Lower leg skin (tissue), 4 donors: ENCODE data around the gene DNA2. TPM values are rescaled to one million over a fixed set of nuclear protein-coding genes. Genes with fewer than 3 reads are reported as not detected.
A peak's percentile ranks its signal among the peaks of the same experiment; 100 is the strongest.
"Not testable (repeated sequence)": the region's sequence is repeated elsewhere in the genome, so short reads cannot be mapped to it uniquely, and the experiment has no call there.

Source experiments
- DNase-seq, 2 donors: peaks; one replicate each; pipeline ENCODE4 v3.0.0-alpha.2; 2019; ENCODE audit warnings: low spot score in 2 of 2
- H3K4me3 ChIP-seq: fragments of 200-600 bp; sonication (generic); 2 replicates; pipeline ENCODE4 v1.5.1; 2017; ENCODE audit warnings: mild to moderate bottlenecking, low read depth; ENCODE audit not compliant: poor library complexity, severe bottlenecking
- CTCF ChIP-seq, 3 donors: fragments of 450-650 bp; IDR thresholded peaks; one replicate each; pipeline ENCODE4 v1.5.1; 2016; ENCODE audit warnings: antibody characterized with exemption in 3 of 3, mild to moderate bottlenecking in 3 of 3, moderate library complexity in 2 of 3
- POLR2A ChIP-seq, 2 donors: fragments of 450-650 bp; IDR thresholded peaks; one replicate each; pipeline ENCODE4 v1.6.1; 2016 to 2017; ENCODE audit warnings: antibody characterized with exemption in 2 of 2, mild to moderate bottlenecking in 1 of 2, moderate library complexity in 1 of 2
- WGBS, 2 donors: methylation state at CpG; one replicate each; pipeline ENCODE4 v1.1.5; 2018; 5-methylcytosine and 5-hydroxymethylcytosine counted together
- intact Hi-C: fragments of 100-400 bp; cut with DNase I; formaldehyde crosslinking; loops from one replicate; pipeline ENCODE4 v1.15.0; 2023; ENCODE audit warnings: low total_unique reads
- total RNA-seq, 4 donors: library from RNA; depleted of rRNA; stranded (reverse); fragments of >200 nt; gene quantifications; one replicate each; pipeline ENCODE4 v1.1.0, GENCODE V29; 2016

DNA2 gene
- 1 to 10 TPM; 1.7 to 3.5 (median 2.2) TPM for total RNA-seq

- intact Hi-C loops: no loop called here
- TF ChIP-seq CTCF (IDR thresholded peaks at IDR 0.05): no peak
- TF ChIP-seq POLR2A (IDR thresholded peaks at IDR 0.05): no peak
- peak; percentile 17 to 86 for DNase-seq
- peak within 1 kb of the TSS; percentile 37 for H3K4me3 ChIP-seq
- 2 to 4% methylated on average over 45 to 46 of the region's 46 CpGs for WGBS, 2 donors
These were observed at the start of gene DNA2 for GRCh38 chr10:68471586-68472408. DNA2 (minus strand) TSS chr10:68471973; CDS start chr10:68471864, 109 bp downstream.

- H3K4me3 ChIP-seq, intact Hi-C loops, DNase-seq: not testable (repeated sequence)
- WGBS, 2 donors: 93 to 97% methylated on average over 11 of the region's 11 CpGs
These were observed 46.8 kb upstream of the DNA2 start for GRCh38 chr10:68518609-68519008.

- intact Hi-C loops: no loop called here
- 91 to 92% methylated on average over 5 of the region's 5 CpGs for WGBS, 2 donors
- peak in 1 of 2 donors; percentile 8 for DNase-seq
- TF ChIP-seq POLR2A (IDR thresholded peaks at IDR 0.05): no peak
- no peak for TF ChIP-seq CTCF (IDR thresholded peaks at IDR 0.05)
- no peak overlapping the region for H3K4me3 ChIP-seq
These were observed 45.4 kb upstream of the DNA2 start for GRCh38 chr10:68517188-68517587.

- no peak for DNase-seq
- intact Hi-C loops: no loop called here
- TF ChIP-seq POLR2A (IDR thresholded peaks at IDR 0.05): no peak
- TF ChIP-seq CTCF (IDR thresholded peaks at IDR 0.05): no peak
- WGBS, 2 donors: 33 to 35% methylated on average over 4 of the region's 4 CpGs
- H3K4me3 ChIP-seq: no peak overlapping the region
These were observed 45.0 kb upstream of the DNA2 start for GRCh38 chr10:68516766-68517165.

- H3K4me3 ChIP-seq, intact Hi-C loops: not testable (repeated sequence)
- peak in 1 of 2 donors; percentile 29 for DNase-seq
- 58 to 77% methylated on average over 2 of the region's 2 CpGs for WGBS, 2 donors
These were observed 44.4 kb upstream of the DNA2 start for GRCh38 chr10:68516216-68516615.

GRCh38 chr10:68508090-68508489, 36.3 kb upstream of the DNA2 start:
- TF ChIP-seq POLR2A (IDR thresholded peaks at IDR 0.05): no peak
- no peak for TF ChIP-seq CTCF (IDR thresholded peaks at IDR 0.05)
- no peak overlapping the region for H3K4me3 ChIP-seq
- DNase-seq: no peak
- intact Hi-C loops: no loop called here
- WGBS, 2 donors: 87 to 91% methylated on average over 6 of the region's 6 CpGs

GRCh38 chr10:68506411-68506810, 34.6 kb upstream of the DNA2 start:
- DNase-seq: no peak
- TF ChIP-seq CTCF (IDR thresholded peaks at IDR 0.05) (no peak), POLR2A (IDR thresholded peaks at IDR 0.05) (no peak)
- no peak overlapping the region for H3K4me3 ChIP-seq
- 94 to 97% methylated on average over 5 of the region's 5 CpGs for WGBS, 2 donors
- intact Hi-C loops: no loop called here
